Ovary (tissue), 9 donors: ENCODE results near the gene ROBO2. TPM values are rescaled to one million over a fixed set of nuclear protein-coding genes. Genes with fewer than 3 reads are reported as not detected.

Experiments used
- DNase-seq, 5 donors: peaks; one replicate each; pipeline ENCODE4 v3.0.0-alpha.2; 2019 to 2020
- H3K27ac ChIP-seq, 2 donors: fragments of 200-600 bp; one replicate each; pipeline versions ENCODE4 v1.5.1 to v1.8.0; 2019 to 2022
- H3K27me3 ChIP-seq: fragments of 200-600 bp; one replicate; pipeline ENCODE4 v1.8.0; 2022
- H3K36me3 ChIP-seq: fragments of 200-600 bp; sonication (generic); one replicate; pipeline ENCODE4 v1.5.1; 2019
- H3K4me1 ChIP-seq: one replicate; pipeline ENCODE4 v1.8.1; 2013; ENCODE audit warnings: mild to moderate bottlenecking, moderate library complexity; ENCODE audit not compliant: insufficient read depth
- H3K4me3 ChIP-seq: fragments of 200-600 bp; sonication (generic); one replicate; pipeline ENCODE4 v1.5.1; 2017
- H3K9me3 ChIP-seq, 2 donors: fragments of 200-600 bp in 1 of 2; sonication (generic) in 1 of 2; one replicate each; pipeline versions ENCODE4 v1.5.1 to v1.8.1; 2013 to 2019; ENCODE audit warnings: mild to moderate bottlenecking in 1 of 2, moderate library complexity in 1 of 2
- CTCF ChIP-seq, 3 donors: fragments of 450-650 bp in 2 of 3; fragments of 200-600 bp in 1 of 3; IDR thresholded peaks; one replicate each; pipeline versions ENCODE4 v1.5.1 to v1.8.0; 2016 to 2022; ENCODE audit warnings: antibody characterized with exemption in 3 of 3, mild to moderate bottlenecking in 1 of 3
- EP300 ChIP-seq: sonication (generic); formaldehyde crosslinking; IDR thresholded peaks from one replicate; pipeline ENCODE4 v1.6.1; 2017; ENCODE audit warnings: antibody characterized with exemption
- POLR2A ChIP-seq: fragments of 450-650 bp; IDR thresholded peaks from one replicate; pipeline ENCODE4 v1.6.1; 2017; ENCODE audit warnings: antibody characterized with exemption, mild to moderate bottlenecking, moderate library complexity
- WGBS, 3 donors: extraction: QIAGEN DNeasy Blood & Tissue Kit in 1 of 3; methylation state at CpG; one replicate each; pipeline versions ENCODE4 v1.1.5 to v1.1.7; 2013 to 2017; 5-methylcytosine and 5-hydroxymethylcytosine counted together
- intact Hi-C, 4 donors: fragments of 100-400 bp; cut with DNase I; formaldehyde crosslinking; loops; one replicate each; pipeline versions ENCODE4 v1.11.0 to v1.15.1; 2022 to 2023
- polyA plus RNA-seq, 2 donors: library from polyadenylated mRNA; stranded (reverse); fragments of 200-250 nt in 1 of 2; fragments of 350-450 nt in 1 of 2; fragmentation: Illumina TruSeq in 1 of 2; extraction: RNeasy Lipid Tissue Mini Kit (QIAGEN cat#74804) in 1 of 2; gene quantifications; one replicate each; pipeline ENCODE4 v1.2.3, GENCODE V29; 2013 to 2014
- total RNA-seq, 7 donors: library from RNA; depleted of rRNA in 2 of 7; stranded (reverse); fragments of >200 nt in 2 of 7; fragmentation: NEBNext Ultra II Directional in 3 of 7; extraction: Animal tissue kit (Norgen Biotek cat#: 25700) in 3 of 7; gene quantifications; one replicate each; pipeline versions ENCODE4 v1.1.0 to v1.2.4, GENCODE V29; 2016 to 2023
- donor health status: DM: no; HTN: no; CAD: no; lungs with moderate emphysema.
- donor health status: DM: no; HTN: no; CAD: no.
- donor health status: Bipolar disorder and iron deficiency.
- donor health status: DM: yes; HTN: yes; CAD: no.
- donor health status: DM: no; HTN: no; CAD: no.
- donor health status: DM: yes; HTN: yes; CAD: no.

Gene ROBO2
- total and polyA plus RNA-seq, 9 donors = 3.4 to 14.8 (median 5.6) TPM

GRCh38 chr3:77421916-77422315 is 382.0 kb downstream of the ROBO2 start:
- TF ChIP-seq EP300 (no peak), POLR2A (no peak), CTCF (IDR thresholded peaks at IDR 0.05) (no peak)
- 87 to 92% (median 91%) methylated on average over 5 of the region's 5 CpGs for WGBS, 3 donors
- intact Hi-C loops = no loop called here
- DNase-seq = no peak
- Histone ChIP-seq H3K27ac (no peak overlapping the region), H3K36me3 (no peaks in the 10 kb centered on the region), H3K4me3 (no peak overlapping the region), H3K27me3 (no peaks in the 10 kb centered on the region), H3K4me1 (no peaks in the 10 kb centered on the region), H3K9me3 (no peaks in the 10 kb centered on the region)

DNA sequence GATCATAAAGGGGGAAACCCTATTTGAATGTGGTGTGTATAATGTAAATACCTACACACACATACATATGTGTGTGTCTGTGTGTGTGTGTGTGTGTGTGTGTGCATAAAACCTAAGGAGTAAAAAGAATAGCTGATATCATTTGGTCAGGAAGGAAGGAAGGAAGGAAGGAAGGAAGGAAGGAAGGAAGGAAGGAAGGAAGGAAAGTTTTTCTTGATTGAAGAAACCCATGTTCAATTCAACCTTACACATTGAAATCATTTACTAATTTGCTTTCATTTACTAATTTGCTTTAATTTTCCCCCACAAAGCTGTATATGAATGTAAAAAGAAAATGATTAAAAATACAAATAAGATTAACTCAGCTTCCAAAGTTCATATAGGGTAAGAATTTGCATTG is 386.6 kb downstream of the ROBO2 start:
- DNase-seq = no peak
- H3K27me3 ChIP-seq = no peaks in the 10 kb centered on the region
- H3K27ac ChIP-seq = no peak overlapping the region
- H3K4me3 ChIP-seq = no peak overlapping the region
- H3K4me1 ChIP-seq = no peaks in the 10 kb centered on the region
- intact Hi-C loops = no loop called here
- H3K36me3 ChIP-seq = no peaks in the 10 kb centered on the region
- TF ChIP-seq EP300 = no peak
- no peak for TF ChIP-seq POLR2A
- TF ChIP-seq CTCF (IDR thresholded peaks at IDR 0.05) = no peak
- H3K9me3 ChIP-seq = no peaks in the 10 kb centered on the region

GRCh38 chr3:77427528-77427927 is 387.6 kb downstream of the ROBO2 start:
- 67 to 81% (median 71%) methylated on average over 3 of the region's 3 CpGs for WGBS, 3 donors
- TF ChIP-seq CTCF (IDR thresholded peaks at IDR 0.05) (no peak), EP300 (no peak), POLR2A (no peak)
- Histone ChIP-seq H3K4me3 (no peak overlapping the region), H3K4me1 (no peaks in the 10 kb centered on the region), H3K9me3 (no peaks in the 10 kb centered on the region), H3K27me3 (no peaks in the 10 kb centered on the region), H3K36me3 (no peaks in the 10 kb centered on the region), H3K27ac (no peak overlapping the region)
- intact Hi-C loops = no loop called here
- DNase-seq = no peak

GRCh38 chr3:77436908-77437307 is 397.0 kb downstream of the ROBO2 start:
- TF ChIP-seq EP300 = no peak
- TF ChIP-seq POLR2A = no peak
- TF ChIP-seq CTCF (IDR thresholded peaks at IDR 0.05) = no peak
- Histone ChIP-seq H3K4me3 (no peak overlapping the region), H3K36me3 (no peaks in the 10 kb centered on the region), H3K9me3 (no peaks in the 10 kb centered on the region), H3K27ac (no peak overlapping the region), H3K4me1 (no peaks in the 10 kb centered on the region), H3K27me3 (no peaks in the 10 kb centered on the region)
- no peak for DNase-seq
- intact Hi-C loops = no loop called here

GRCh38 chr3:77446084-77446483 is 406.2 kb downstream of the ROBO2 start:
- DNase-seq = no peak
- no peaks in the 10 kb centered on the region for H3K36me3 ChIP-seq
- no peak for TF ChIP-seq CTCF (IDR thresholded peaks at IDR 0.05)
- no peak for TF ChIP-seq EP300
- no peak for TF ChIP-seq POLR2A
- H3K27me3 ChIP-seq = no peaks in the 10 kb centered on the region
- 91 to 97% (median 93%) methylated on average over 1 of the region's 1 CpG for WGBS, 3 donors
- H3K4me1 ChIP-seq = no peaks in the 10 kb centered on the region
- intact Hi-C loops = no loop called here
- H3K4me3 ChIP-seq = no peak overlapping the region
- no peaks in the 10 kb centered on the region for H3K9me3 ChIP-seq
- no peak overlapping the region for H3K27ac ChIP-seq
